A673 (cell line): ENCODE data around the gene LRFN4.

ENCODE experiments used
- EZH2 ChIP-seq: fragments of 200-600 bp; sonication (generic); IDR thresholded peaks from 2 replicates; pipeline ENCODE4 v1.6.1; 2017; ENCODE audit warnings: borderline replicate concordance, low read depth, mild to moderate bottlenecking, mixed read lengths, antibody characterized with exemption, low read length; ENCODE audit not compliant: poor library complexity, severe bottlenecking
- TF ChIP-seq, protein P1 (sequence below): fragments of 300-800, 200-600 bp; sonication (generic); conservative IDR thresholded peaks from 2 replicates; pipeline ENCODE4 v1.5.1; 2017; ENCODE audit warnings: low read depth, mild to moderate bottlenecking, antibody characterized with exemption, low read length, moderate library complexity, mixed read lengths

DNA sequence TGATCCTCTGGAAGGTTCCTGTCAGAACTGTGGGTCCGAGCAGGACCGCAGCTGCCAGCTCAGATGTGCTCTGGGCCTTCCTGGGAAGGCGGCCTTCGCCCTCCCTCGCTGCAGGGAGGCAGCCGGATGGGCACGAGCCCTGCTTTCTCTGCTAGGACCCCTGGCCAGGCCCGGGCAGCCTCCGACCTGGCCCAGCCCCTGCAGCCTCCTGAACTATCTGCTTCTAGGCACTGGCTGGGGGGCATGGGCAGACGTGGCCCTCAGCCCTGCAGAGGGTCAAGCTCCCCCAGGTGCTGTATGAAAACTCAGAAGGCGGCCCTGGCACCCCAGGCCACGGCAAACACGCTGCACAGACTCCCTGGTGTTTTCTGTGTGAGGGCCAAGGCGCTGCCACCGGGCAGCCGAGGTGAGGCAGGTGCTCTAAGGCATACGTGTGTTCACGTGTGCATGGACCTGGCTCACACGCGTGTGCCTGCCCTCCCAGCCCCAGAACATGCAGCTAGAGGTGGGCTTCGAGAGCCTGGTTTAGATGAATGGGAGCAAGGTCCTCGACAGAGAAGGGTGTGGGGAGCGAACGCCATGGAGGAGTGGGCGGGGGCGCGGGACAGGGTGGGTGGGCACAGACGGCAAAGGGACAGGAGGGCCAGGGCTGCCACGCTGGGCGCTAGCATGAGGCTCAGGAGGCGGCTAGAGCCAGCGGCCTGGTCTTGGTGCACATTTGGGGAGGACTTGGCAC is 4.3 kb downstream of the LRFN4 start:
- TF ChIP-seq, protein P1, sequence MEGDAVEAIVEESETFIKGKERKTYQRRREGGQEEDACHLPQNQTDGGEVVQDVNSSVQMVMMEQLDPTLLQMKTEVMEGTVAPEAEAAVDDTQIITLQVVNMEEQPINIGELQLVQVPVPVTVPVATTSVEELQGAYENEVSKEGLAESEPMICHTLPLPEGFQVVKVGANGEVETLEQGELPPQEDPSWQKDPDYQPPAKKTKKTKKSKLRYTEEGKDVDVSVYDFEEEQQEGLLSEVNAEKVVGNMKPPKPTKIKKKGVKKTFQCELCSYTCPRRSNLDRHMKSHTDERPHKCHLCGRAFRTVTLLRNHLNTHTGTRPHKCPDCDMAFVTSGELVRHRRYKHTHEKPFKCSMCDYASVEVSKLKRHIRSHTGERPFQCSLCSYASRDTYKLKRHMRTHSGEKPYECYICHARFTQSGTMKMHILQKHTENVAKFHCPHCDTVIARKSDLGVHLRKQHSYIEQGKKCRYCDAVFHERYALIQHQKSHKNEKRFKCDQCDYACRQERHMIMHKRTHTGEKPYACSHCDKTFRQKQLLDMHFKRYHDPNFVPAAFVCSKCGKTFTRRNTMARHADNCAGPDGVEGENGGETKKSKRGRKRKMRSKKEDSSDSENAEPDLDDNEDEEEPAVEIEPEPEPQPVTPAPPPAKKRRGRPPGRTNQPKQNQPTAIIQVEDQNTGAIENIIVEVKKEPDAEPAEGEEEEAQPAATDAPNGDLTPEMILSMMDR, result no peak
- TF ChIP-seq EZH2, result no peak
